Upper lobe of left lung (tissue), 6 donors: ENCODE measurements around the gene DST. TPM values are rescaled to one million over a fixed set of nuclear protein-coding genes. Genes with fewer than 3 reads are reported as not detected.

Source experiments
- ATAC-seq, 2 donors: fragments of 200-7000 bp; cut with Tn5 transposase; one replicate each; pipeline ENCODE4 v1.9.1; 2022; ENCODE audit warnings: mild to moderate bottlenecking in 2 of 2, moderate library complexity in 2 of 2; ENCODE audit not compliant: low FRiP score in 2 of 2
- DNase-seq, 2 donors: peaks; one replicate each; pipeline ENCODE4 v3.0.0-alpha.2; 2019 to 2020
- H3K27ac ChIP-seq, 4 donors: fragments of 200-600 bp; sonication (generic); one replicate each; pipeline ENCODE4 v1.5.1; 2016 to 2019
- H3K27me3 ChIP-seq, 4 donors: fragments of 200-600 bp; sonication (generic); one replicate each; pipeline ENCODE4 v1.5.1; 2017 to 2019
- H3K36me3 ChIP-seq, 4 donors: fragments of 200-600 bp; sonication (generic); one replicate each; pipeline ENCODE4 v1.5.1; 2016 to 2019
- H3K4me1 ChIP-seq, 4 donors: fragments of 200-600 bp; sonication (generic); one replicate each; pipeline ENCODE4 v1.5.1; 2018 to 2019
- H3K4me3 ChIP-seq, 4 donors: fragments of 200-600 bp; sonication (generic); one replicate each; pipeline ENCODE4 v1.5.1; 2017 to 2019; ENCODE audit warnings: mild to moderate bottlenecking in 2 of 4, moderate library complexity in 1 of 4
- H3K9me3 ChIP-seq, 4 donors: fragments of 200-600 bp; sonication (generic); one replicate each; pipeline ENCODE4 v1.5.1; 2018 to 2019
- CTCF ChIP-seq, 6 experiments: fragments of 450-650 bp in 4 of 6; fragments of 200-600 bp in 2 of 6; sonication (generic) in 2 of 6; IDR thresholded peaks; one replicate each; pipeline ENCODE4 v1.5.1; 2016 to 2019; ENCODE audit warnings: antibody characterized with exemption in 6 of 6
- EP300 ChIP-seq, 4 donors: sonication (generic); formaldehyde crosslinking; IDR thresholded peaks; one replicate each; pipeline ENCODE4 v1.5.1; 2017; ENCODE audit warnings: antibody characterized with exemption in 4 of 4, control low read depth in 2 of 4
- POLR2A ChIP-seq, 4 donors: fragments of 450-650 bp; IDR thresholded peaks; one replicate each; pipeline ENCODE4 v1.5.1; 2016 to 2017; ENCODE audit warnings: antibody characterized with exemption in 4 of 4, mild to moderate bottlenecking in 2 of 4
- POLR2AphosphoS5 ChIP-seq, 2 donors: sonication (generic); formaldehyde crosslinking; IDR thresholded peaks; one replicate each; pipeline ENCODE4 v1.5.1; 2017; ENCODE audit warnings: antibody characterized with exemption in 2 of 2
- WGBS, 2 donors: methylation state at CpG; one replicate each; pipeline ENCODE4 v1.1.5; 2017 to 2018; 5-methylcytosine and 5-hydroxymethylcytosine counted together
- total RNA-seq, 6 donors: library from RNA; depleted of rRNA in 4 of 6; stranded (reverse); fragments of >200 nt in 4 of 6; gene quantifications; one replicate each; pipeline versions ENCODE4 v1.1.0 to v1.2.1, GENCODE V29; 2016 to 2021
- donor health status: DM: no; HTN: no; CAD: no; lungs with moderate emphysema.
- donor health status: DM: no; HTN: yes; CAD: no; lungs with severe emphysema.

Gene DST
- total RNA-seq, 6 donors from 2014 or later, result 241 to 477 (median 341) TPM

GRCh38 chr6:56682635-56683034 is 39.9 kb upstream of the DST start:
- Histone ChIP-seq H3K4me1 (peaks cover 0 to 9% (median 2%) of the 10 kb centered on the region in 4 donors), H3K27me3 (no peaks in the 10 kb centered on the region), H3K27ac (peak overlapping the region in 3 of 4 donors; percentile 4 to 63 (median 21)), H3K36me3 (no peaks in the 10 kb centered on the region), H3K9me3 (no peaks in the 10 kb centered on the region), H3K4me3 (no peak overlapping the region)
- no peak for DNase-seq
- TF ChIP-seq CTCF (IDR thresholded peaks at IDR 0.05) (no peak), EP300 (IDR thresholded peaks at IDR 0.05) (no peak), POLR2AphosphoS5 (IDR thresholded peaks at IDR 0.05) (no peak), POLR2A (IDR thresholded peaks at IDR 0.05) (no peak)
- ATAC-seq, result no peak
- 65 to 71% methylated on average over 1 of the region's 1 CpG for WGBS, 2 donors

GRCh38 chr6:56677559-56677958 is 34.9 kb upstream of the DST start:
- no peaks in the 10 kb centered on the region for H3K36me3 ChIP-seq
- ATAC-seq, result no peak
- no peak overlapping the region for H3K27ac ChIP-seq
- no peak overlapping the region for H3K4me3 ChIP-seq
- TF ChIP-seq POLR2A (IDR thresholded peaks at IDR 0.05) (no peak), EP300 (IDR thresholded peaks at IDR 0.05) (no peak), CTCF (IDR thresholded peaks at IDR 0.05) (no peak), POLR2AphosphoS5 (IDR thresholded peaks at IDR 0.05) (no peak)
- no peaks in the 10 kb centered on the region for H3K27me3 ChIP-seq
- no peaks in the 10 kb centered on the region for H3K9me3 ChIP-seq
- DNase-seq, result no peak
- no peaks in the 10 kb centered on the region for H3K4me1 ChIP-seq

GRCh38 chr6:56671651-56672461 is 29.2 kb upstream of the DST start:
- ATAC-seq, result peak in 1 of 2 donors; percentile 60
- H3K4me3 ChIP-seq, result no peak overlapping the region
- no peaks in the 10 kb centered on the region for H3K27me3 ChIP-seq
- no peaks in the 10 kb centered on the region for H3K36me3 ChIP-seq
- H3K27ac ChIP-seq, result peak overlapping the region; percentile 63 to 82 (median 80)
- TF ChIP-seq POLR2AphosphoS5 (IDR thresholded peaks at IDR 0.05) (peak in 1 of 2 donors; percentile 3), EP300 (IDR thresholded peaks at IDR 0.05) (no peak), POLR2A (IDR thresholded peaks at IDR 0.05) (peak in 1 of 4 donors; percentile 48)
- peaks cover 4 to 9% (median 6%) of the 10 kb centered on the region in 4 donors for H3K4me1 ChIP-seq
- 36 to 38% methylated on average over 6 of the region's 6 CpGs for WGBS, 2 donors
- no peaks in the 10 kb centered on the region for H3K9me3 ChIP-seq
- peak in 1 of 2 donors; percentile 41 for DNase-seq

DNA sequence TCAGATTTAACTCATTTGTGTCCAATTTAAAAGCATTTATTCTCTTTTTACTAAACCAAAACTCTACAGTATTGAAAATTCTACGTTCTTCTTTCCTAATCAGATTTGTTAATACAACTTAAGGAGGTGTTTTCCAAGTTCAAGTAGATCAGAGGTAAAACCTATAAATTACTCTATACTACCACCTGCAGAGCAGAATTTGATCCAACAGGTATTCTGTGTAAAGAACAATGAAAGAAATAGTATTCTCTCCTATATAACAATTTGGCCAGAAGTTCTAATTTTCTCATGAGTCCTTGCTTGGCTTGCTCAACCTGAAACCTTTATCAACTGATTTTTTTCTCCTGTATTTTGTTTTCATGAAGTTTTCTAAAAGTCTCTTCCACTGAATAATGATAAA is 28.5 kb upstream of the DST start:
- H3K4me1 ChIP-seq, result peaks cover 4 to 9% (median 6%) of the 10 kb centered on the region in 4 donors
- no peak for ATAC-seq
- TF ChIP-seq CTCF (IDR thresholded peaks at IDR 0.05), result no peak
- TF ChIP-seq POLR2A (IDR thresholded peaks at IDR 0.05), result no peak
- no peak for TF ChIP-seq POLR2AphosphoS5 (IDR thresholded peaks at IDR 0.05)
- TF ChIP-seq EP300 (IDR thresholded peaks at IDR 0.05), result no peak
- DNase-seq, result no peak
- no peaks in the 10 kb centered on the region for H3K9me3 ChIP-seq
- H3K36me3 ChIP-seq, result no peaks in the 10 kb centered on the region
- H3K27ac ChIP-seq, result peak overlapping the region; percentile 63 to 82 (median 80)
- H3K4me3 ChIP-seq, result no peak overlapping the region
- H3K27me3 ChIP-seq, result no peaks in the 10 kb centered on the region
- 55 to 78% methylated on average over 1 of the region's 1 CpG for WGBS, 2 donors

DNA sequence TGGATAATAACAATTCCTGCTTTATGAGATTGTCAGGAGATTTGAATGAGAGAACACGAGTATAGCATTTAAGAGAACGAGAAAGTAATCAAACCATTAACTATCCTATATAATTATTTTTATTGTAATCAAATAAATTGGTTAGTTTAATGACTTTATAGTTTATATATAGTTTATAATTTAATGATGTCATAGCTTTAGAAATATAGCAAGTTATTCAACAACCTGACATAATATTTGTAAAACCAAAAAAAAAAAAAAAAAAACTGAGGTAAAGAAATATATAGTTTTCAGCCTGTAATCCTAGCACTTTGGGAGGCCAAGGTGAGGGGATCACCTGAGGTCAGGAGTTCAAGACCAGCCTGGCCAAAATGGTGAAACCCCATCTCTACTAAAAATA is 26.4 kb upstream of the DST start:
- H3K27ac ChIP-seq, result peak overlapping the region in 2 of 4 donors; percentile 35 to 59
- no peak overlapping the region for H3K4me3 ChIP-seq
- no peaks in the 10 kb centered on the region for H3K27me3 ChIP-seq
- no peaks in the 10 kb centered on the region for H3K9me3 ChIP-seq
- H3K4me1 ChIP-seq, result peaks cover 4 to 9% (median 6%) of the 10 kb centered on the region in 4 donors
- no peaks in the 10 kb centered on the region for H3K36me3 ChIP-seq
- TF ChIP-seq POLR2A (IDR thresholded peaks at IDR 0.05), result no peak
- TF ChIP-seq CTCF (IDR thresholded peaks at IDR 0.05), result no peak
- no peak for TF ChIP-seq EP300 (IDR thresholded peaks at IDR 0.05)
- no peak for TF ChIP-seq POLR2AphosphoS5 (IDR thresholded peaks at IDR 0.05)
- ATAC-seq, result no peak
- no peak for DNase-seq
- WGBS, 2 donors, result 89 to 91% methylated on average over 2 of the region's 2 CpGs
